GM19455 (cell line): ENCODE measurements around the gene KRTAP10-7.
"Not testable (repeated sequence)": the region's sequence is repeated elsewhere in the genome, so short reads cannot be mapped to it uniquely, and the experiment has no call there.

Experiments used
- ATAC-seq: cut with Tn5 transposase; IDR thresholded peaks from one replicate; pipeline ENCODE4 v1.9.1; 2021; ENCODE audit not compliant: unreplicated experiment

KRTAP10-7 gene

DNA sequence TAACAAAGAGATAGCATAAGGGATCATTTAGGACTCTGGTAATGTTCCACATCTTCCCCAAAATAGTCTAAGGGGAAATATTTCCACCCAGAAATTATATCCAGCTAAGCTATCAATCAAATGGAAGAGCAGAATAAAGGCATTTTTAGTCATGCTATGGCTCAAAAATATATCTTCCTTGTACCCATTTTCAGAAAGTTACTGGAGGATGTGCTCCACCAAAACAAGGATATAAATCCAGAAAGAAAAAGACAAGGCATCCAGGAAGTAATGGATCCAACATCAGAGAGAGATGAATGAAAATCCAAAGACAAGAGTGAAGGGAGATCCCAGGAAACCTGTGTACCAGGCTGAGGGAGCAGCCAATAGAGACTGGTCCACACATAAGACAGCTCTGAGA, 8.8 kb downstream of the KRTAP10-7 start:
- ATAC-seq, result no peak

DNA sequence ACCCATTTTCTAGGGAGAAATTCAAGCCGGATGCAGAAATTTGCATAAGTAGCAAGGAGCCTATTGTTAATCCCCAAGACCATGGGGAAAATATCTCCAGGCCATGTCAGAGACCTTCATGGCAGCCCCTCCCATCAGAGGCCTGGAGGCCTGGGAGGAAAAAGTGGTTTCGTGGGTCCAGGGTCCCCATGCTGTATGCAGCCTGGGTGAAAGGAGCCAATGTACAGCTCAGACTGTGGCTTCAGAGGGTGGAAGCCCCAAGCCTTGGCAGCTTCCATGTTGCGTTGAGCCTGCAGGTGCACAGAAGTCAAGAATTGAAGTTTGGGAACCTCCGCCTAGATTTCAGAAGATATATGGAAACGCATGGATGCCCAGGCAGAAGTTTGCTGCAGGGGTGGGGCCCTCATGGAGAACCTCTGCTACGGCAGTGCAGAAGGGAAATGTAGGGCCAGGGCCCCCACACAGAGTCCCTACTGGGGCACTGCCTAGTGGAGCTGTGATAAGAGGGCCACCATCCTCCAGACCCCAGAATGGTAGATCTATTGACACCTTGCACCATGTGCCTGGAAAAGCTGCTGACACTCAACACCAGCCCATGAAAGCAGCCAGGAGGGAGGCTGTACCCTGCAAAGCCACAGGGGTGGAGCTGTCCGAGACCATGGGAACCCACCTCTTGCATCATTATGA, 9.9 kb downstream of the KRTAP10-7 start:
- not testable (repeated sequence) for ATAC-seq

DNA sequence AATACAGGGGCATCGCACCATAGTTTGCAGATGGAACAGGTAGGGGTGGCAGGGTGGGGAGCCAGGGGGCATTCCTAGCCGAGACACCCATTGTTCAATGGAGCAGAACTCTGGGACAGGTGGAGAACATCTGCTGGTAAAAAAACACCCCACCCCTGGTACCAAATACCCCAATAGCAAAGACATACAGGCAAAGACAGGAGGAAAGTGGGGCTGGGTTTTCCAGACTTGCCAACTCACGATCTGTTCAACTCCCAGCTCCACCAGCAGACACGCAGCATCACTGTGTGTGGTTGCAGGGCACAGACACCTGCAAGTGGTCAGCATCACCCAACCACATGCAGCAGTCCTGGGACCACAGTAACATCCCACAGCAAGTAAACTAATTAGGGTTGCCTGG, 11.2 kb downstream of the KRTAP10-7 start:
- no peak for ATAC-seq

DNA sequence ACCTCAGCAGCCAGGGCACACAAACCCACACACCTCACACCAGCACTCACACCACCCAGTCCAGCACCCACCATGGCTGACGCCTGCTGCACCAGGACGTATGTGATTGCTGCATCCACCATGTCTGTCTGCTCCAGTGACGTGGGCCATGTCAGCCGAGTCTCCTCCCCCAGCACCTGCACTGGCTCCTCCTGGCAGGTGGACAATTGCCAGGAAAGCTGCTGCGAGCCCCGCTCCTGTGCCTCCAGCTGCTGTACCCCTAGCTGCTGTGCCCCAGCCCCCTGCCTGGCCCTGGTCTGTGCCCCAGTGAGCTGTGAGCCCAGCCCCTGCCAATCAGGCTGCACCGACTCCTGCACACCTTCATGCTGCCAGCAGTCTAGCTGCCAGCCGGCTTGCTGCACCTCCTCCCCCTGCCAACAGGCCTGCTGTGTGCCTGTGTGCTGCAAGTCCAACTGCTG, 11.7 kb downstream of the KRTAP10-7 start, which contains the start of gene KRTAP10-8:
Gene KRTAP10-8 (plus strand): TSS at position 51 of the 458 bp plus-strand sequence. CDS start 22 bp downstream, at position 73.
- no peak for ATAC-seq

DNA sequence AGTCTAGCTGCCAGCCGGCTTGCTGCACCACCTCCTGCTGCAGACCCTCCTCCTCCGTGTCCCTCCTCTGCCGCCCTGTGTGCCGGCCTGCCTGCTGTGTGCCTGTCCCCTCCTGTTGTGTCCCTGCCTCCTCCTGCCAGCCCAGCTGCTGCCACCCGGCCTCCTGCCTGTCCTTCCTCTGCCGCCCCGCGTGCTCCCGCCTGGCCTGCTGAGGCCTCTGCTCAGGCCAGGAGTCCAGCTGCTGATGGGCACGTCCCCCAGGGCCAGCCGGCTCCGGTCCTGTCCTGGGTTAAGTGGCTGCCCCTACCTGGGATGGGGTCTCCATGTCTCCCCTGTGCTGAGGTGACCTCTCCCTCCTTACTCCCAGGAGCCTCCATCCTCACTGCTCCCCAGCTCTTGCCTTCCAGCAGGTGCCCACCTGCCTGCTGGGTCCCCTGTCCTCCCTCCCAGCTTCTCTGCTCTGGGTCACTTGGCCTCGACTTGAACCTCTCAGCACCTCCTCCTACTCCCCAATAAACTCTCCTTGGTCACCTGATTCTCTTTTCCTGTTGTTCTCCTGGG, 12.4 kb downstream of the KRTAP10-7 start:
- no peak for ATAC-seq

DNA sequence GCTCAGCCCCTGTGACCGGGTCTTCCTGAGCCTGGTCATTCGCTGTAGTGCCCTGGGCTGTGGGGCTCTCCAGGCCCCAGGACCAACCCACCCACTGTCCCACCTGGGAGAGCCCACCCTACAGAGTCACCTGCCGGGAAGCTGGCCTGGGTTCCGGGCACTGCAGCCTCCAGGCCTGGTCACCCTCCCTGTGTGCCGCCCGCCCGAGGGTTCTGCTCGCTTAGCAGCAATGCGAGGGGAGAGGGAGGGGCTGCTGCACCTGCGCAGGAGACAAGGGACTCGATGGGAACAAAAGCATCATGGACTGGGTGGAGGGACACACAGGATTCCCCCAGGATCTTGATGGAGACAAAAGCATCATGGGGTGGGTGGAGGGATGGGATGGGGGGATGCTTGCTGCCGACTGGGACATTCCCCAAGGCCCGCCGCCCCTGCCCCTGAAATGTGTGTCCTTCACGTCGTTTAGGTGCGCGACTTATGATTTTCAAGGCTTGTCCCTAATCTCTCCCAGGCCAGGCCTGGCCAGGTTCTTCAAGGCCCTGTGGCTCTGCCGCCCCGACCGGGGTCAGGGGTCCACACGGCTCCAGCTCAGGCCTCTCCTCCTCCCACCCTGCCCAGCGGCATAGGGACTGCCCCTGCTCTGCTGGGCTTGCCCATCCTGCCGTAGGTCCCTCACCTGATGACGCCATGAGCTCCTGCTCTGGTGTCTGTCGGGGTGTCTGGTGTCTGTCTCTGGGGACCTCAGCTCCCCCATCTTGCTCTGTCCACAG, 13.2 kb downstream of the KRTAP10-7 start:
- ATAC-seq, result no peak

DNA sequence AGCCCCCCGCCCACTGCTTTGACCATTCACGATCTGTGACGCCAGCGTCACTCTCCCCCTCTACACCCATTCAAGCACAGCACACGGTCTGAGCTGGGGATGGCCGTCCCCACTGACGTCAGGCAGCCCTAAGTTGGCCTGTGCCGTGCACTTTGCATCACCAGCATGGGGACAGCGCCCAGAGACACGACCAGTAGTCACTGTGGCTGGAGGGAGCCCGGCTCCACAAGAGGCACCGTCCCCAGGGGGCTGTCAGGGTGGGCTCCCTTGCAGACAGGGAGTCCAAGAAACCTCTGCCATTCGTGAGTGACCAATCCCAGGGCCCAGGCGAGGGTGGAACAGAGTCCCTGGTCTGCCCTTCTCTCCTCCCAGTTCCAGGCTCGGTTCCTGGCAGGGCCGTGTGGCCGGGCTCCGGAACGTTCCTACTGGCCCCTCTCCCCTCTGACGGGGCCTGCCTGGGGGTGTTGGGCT, 13.8 kb downstream of the KRTAP10-7 start:
- no peak for ATAC-seq

DNA sequence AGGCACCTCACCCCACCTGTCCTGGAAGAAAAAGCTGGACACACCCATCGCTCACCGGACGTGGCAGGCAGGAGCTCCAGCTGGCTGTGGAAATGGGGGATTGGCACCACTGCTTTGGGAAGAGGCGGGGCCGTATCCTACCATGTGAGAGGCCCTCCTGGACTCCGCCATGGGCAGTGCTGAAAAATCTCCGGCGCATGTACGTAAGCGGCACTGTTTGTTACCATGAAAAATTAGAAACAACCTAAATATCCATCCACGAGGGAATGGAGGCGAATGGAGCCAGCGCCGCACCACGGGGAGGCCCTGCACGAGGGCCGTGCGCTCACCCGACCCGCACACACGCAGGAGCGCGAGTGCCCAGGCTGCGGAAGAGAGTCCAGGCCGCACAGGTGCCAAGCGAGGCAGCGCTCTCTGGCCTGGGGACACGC, 14.6 kb downstream of the KRTAP10-7 start:
- ATAC-seq, result no peak

DNA sequence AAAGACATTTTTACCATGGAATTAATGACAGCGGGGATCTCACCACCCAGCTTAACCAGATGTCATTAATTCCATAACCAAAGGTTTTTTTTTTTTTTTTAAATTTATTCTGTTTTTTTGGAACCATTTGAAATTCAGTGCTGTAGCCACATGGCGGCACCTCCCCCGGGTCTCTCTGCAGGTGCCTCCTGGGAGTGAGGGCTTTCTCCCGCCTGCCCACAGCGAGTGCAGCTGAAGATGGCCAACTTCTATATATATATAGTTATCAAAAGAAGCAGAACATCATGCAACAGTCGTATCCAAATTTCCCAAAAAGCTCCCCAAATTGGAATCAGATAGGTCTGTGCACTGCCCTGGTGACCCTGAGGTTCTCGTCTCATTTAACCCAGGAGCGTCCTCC, 15.1 kb downstream of the KRTAP10-7 start:
- ATAC-seq, result no peak

DNA sequence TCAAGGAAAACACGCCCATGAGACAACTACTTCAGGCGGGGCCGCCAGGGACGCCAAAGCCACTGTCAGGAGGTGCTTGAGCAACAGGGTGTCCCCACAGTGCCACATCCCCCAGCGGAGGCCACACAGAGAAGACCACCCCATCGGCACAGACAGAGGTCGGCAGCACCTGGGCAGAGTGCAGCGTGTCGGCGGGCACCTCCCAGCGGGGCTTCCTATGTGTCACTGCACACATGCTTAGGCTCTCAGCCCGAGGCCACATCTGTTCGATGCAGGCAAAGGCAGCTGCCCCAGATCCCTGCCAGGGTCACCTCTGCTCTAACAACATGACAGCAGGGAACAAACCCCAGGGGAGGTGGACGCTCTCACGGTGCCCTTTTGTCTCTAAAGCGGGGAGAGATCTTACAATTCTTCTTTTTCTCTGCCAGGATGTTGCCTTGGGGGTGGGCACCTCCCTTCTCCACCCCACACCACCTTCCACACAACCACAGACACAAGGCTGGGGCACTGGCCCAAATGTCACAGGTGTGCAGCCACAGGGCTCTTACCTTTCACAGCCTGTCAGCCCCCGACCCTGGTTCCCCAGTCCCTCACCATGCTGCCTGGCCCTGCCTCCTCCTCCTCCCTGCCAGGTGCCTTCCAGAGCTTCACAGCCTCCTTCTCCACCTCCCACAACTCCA, 15.7 kb downstream of the KRTAP10-7 start:
- no peak for ATAC-seq

DNA sequence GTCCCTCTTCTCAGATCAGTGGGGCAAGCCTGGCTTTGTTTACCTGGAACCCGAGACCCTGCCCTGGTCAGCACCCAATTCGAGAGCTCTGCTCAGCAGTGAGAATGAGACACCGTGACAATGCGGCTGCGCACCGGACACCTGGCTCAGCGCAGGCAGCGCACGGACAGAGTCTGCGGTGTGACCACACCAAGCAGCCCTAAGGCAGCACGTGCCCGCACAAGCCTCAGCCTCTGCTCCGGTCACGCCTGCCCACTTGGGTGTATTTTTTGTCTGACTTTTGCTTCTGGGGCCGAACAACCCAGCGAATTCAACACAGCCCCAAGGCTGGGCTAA, 16.2 kb downstream of the KRTAP10-7 start:
- no peak for ATAC-seq

DNA sequence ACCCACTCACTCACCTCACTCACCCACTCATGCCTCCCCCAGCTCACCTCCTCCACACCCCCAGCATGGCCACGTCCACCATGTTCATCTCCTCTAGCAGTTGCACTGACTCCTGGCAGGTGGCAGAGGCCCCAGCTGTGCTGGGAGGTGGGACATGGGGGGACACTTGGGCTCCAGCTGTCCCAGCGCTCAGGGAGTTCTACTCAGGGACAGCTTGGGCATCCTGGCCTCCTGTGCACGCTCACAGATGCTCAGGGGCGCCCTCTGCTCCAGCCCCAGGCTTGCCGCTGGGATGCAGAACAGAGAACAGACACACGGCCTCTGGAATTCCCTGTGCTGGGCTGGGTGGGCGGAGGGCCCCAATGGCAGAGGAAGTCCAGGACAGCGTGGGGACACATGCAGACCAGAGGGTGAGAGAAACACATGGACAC, 16.7 kb downstream of the KRTAP10-7 start:
- ATAC-seq, result no peak

DNA sequence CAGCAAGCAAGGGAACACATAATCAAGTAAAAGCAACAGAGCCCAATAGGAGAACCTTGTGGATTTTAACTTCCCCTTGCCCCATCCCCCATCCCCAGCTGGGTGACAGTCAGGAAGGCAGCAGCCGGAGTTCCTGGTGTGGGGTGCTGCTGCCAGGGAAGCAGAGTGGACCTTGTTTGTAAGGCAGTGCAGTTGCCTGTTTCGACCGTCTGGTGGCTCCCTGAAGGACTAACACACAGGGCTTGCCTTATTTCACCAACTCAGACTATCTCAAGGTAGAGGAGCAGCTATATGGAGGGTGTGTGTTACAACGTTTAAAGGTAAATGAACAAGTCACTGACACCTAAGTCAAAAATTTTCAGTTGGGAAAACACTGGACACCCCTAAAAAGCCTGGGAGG, 18.1 kb downstream of the KRTAP10-7 start:
- no peak for ATAC-seq

DNA sequence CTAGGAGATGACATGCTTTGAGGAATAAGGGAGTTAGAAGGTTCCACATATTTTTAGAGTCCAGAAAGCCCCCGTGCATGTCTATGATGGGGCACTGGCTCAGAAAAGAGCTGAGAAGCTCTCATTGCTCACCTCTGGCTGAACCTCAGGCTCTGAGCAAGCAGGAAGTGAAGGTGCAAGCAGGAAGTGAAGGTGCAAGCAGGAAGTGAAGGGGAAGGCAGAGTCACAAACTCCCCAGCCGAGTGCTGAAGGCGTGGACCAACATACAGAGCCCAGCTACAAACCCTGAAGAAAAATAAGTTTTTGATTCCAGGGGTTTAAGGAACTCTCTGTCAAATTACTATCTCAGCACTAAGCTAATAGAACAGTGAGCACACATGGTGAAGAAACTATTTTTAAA, 18.5 kb downstream of the KRTAP10-7 start:
- no peak for ATAC-seq

DNA sequence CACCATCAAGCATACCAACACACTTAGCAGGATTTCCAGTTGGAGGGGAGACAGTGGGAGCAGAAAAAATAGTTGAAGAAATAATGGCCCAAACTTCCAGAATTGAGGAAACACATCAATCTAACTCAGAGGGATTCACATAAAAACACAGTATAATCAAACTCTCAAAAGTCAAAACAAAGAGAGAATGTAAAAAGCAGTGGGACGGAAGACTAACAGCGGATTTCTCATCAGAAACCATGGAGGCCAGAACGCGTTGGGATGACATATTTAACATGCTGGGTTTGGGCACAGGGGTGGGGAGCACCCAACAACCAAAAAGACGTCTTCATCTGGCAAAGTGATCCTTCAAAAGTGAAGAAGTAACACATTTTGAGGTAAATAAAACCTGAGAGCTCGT, 19.5 kb downstream of the KRTAP10-7 start:
- no peak for ATAC-seq

DNA sequence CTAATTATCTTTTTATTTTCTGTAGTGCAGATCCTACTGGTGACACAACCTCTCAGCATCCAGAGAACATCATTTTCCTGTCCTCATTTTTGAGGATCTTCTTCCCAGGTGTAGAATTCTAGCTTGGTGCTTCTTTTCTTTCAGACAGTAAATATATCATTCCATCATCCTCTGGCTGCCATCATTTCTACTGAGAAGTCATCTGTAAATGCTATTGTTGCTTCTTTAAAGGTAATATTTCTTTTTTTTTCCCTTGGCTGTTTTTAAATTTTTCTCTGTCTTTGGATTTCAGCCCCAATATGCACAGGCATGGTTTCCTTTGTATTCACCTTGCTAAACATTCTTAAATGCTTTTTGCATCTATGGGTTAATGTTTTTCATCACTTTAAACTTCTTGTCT, 23.2 kb downstream of the KRTAP10-7 start:
- no peak for ATAC-seq

DNA sequence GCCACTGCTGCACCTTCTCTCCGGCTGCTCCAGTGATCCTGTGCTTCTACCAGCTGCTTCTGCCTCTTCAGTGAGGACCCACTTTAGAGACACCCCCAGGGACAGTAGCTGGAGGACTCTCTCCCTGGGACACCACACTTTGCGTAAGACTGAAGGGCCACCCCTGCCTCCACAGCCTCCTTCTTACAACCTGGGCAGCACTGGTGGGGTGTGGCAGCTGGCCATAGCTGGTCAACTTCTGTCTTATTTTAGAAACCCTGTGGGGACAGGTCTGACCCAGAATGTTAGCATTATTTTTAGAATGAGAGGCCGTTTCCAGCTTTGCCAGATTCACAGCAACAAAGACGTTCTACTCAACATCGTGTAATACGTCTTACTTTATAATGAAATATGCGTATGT, 25.4 kb downstream of the KRTAP10-7 start:
- ATAC-seq, result no peak

DNA sequence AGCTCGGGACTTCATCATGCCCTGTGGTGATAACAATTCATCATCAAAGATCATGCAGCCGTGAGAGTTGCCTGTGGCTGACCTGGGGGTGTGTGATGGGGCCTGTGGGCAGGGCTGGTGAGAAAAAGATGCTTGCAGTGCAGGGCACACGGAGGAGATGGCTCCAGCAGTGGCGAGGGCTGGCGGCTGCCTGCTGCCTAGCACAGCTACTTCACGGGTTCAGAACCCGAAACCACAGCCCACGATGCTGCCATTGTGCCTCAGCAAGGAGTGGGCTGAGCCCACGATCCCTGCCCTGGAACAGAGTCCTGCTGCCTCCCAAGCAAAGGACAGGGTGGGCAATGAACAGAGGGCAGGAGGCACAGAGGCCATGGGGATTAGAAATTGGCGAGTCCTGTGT, 25.9 kb downstream of the KRTAP10-7 start:
- no peak for ATAC-seq

DNA sequence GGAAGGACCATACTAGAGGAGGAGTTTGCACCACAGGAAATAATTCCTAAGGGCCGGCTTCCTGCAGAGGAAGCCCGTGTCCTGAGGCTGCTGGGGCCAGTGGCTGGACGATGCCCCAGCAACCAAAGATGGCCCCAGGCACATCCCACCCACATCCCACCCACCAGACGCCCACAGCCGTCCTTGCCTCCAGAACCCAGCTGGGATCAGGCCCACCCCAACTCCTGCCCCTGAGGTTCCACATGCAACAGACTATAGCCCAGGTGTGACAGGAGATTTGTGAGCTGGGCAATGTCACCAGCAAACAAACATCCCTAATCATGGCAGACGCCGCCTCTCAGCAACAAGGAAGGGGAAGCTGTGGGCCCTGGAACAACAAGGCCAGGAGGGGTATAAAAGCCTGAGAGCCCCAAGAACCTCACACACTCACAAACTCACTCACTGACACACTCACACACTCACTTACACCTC, 26.3 kb downstream of the KRTAP10-7 start, which contains the start of gene KRTAP10-9:
Gene KRTAP10-9 (plus strand): TSS at position 421 of the 471 bp plus-strand sequence. CDS start 79 bp downstream, outside the sequence.
- ATAC-seq, result no peak

DNA sequence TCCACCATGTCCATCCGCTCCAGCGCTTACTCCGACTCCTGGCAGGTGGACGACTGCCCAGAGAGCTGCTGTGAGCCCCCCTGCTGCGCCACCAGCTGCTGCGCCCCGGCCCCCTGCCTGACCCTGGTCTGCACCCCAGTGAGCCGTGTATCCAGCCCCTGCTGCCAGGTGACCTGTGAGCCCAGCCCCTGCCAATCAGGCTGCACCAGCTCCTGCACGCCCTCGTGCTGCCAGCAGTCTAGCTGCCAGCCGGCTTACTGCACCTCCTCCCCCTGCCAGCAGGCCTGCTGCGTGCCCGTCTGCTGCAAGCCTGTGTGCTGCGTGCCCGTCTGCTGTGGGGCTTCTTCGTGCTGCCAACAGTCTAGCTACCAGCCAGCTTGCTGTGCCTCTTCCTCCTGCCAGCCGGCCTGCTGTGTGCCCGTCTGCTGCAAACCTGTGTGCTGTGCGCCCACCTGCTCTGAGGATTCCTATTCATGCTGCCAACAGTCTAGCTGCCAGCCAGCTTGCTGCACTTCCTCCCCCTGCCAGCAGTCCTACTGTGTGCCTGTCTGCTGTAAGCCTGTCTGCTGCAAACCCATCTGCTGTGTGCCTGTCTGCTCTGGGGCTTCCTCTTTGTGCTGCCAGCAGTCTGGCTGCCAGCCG, 26.9 kb downstream of the KRTAP10-7 start:
- not testable (repeated sequence) for ATAC-seq

DNA sequence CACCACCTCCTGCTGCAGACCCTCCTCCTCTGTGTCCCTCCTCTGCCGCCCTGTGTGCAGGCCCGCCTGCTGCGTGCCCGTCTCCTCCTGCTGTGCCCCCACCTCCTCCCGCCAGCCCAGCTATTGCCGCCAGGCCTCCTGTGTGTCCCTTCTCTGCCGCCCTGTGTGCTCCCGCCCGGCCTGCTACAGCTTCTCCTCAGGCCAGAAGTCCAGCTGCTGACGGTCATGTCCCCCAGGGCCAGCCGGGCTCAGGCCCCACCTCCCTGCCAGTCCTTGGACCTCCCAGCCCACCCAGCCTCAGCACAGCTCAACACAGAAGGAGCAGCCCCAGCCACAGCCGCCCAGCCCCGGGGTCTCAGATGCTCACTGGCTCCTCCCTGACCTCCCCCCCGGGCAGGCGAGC, 27.4 kb downstream of the KRTAP10-7 start:
- ATAC-seq, result not testable (repeated sequence)
